Coronary artery (tissue), 2 donors: ENCODE results near the gene FOXI1.

Experiments
- DNase-seq: peaks from one replicate; pipeline ENCODE4 v3.0.0-alpha.2; 2017; ENCODE audit warnings: low spot score
- H3K27ac ChIP-seq, 2 donors: fragments of 200-600 bp; sonication (generic); one replicate each; pipeline ENCODE4 v1.5.1; 2016 to 2019
- H3K4me3 ChIP-seq: fragments of 200-600 bp; sonication (generic); 2 replicates; pipeline ENCODE4 v1.5.1; 2016; ENCODE audit warnings: mild to moderate bottlenecking, moderate library complexity
- CTCF ChIP-seq: fragments of 200-600 bp; sonication (generic); IDR thresholded peaks from one replicate; pipeline ENCODE4 v1.5.1; 2019; ENCODE audit warnings: antibody characterized with exemption

The FOXI1 gene

GRCh38 chr5:170105642-170106611 lies at the start of gene FOXI1:
Gene FOXI1 (plus strand): TSS chr5:170105897. CDS start chr5:170105958, 61 bp downstream.
- DNase-seq: peak; percentile 63
- TF ChIP-seq CTCF: no peak
- H3K27ac ChIP-seq: no peak within 1 kb of the TSS
- H3K4me3 ChIP-seq: no peak within 1 kb of the TSS

GRCh38 chr5:170056561-170057267 lies 49.0 kb upstream of the FOXI1 start:
- Histone ChIP-seq H3K27ac (no peak overlapping the region), H3K4me3 (no peak overlapping the region)
- no peak for TF ChIP-seq CTCF
- no peak for DNase-seq

- peak; percentile 40 for DNase-seq
- H3K27ac ChIP-seq: no peak overlapping the region
- H3K4me3 ChIP-seq: no peak overlapping the region
- TF ChIP-seq CTCF: no peak
Measured at GRCh38 chr5:170057311-170057710, 48.4 kb upstream of the FOXI1 start.

- DNase-seq: no peak
- no peak overlapping the region for H3K4me3 ChIP-seq
- no peak for TF ChIP-seq CTCF
- no peak overlapping the region for H3K27ac ChIP-seq
Measured at GRCh38 chr5:170059221-170059620, 46.5 kb upstream of the FOXI1 start.

GRCh38 chr5:170067152-170067551 lies 38.5 kb upstream of the FOXI1 start:
- H3K4me3 ChIP-seq: no peak overlapping the region
- no peak for DNase-seq
- H3K27ac ChIP-seq: no peak overlapping the region
- TF ChIP-seq CTCF: no peak

- Histone ChIP-seq H3K4me3 (no peak overlapping the region), H3K27ac (no peak overlapping the region)
- no peak for TF ChIP-seq CTCF
- DNase-seq: no peak
Measured at GRCh38 chr5:170067574-170068170, 38.0 kb upstream of the FOXI1 start.
